Measurements from ENCODE around the gene HTR2B. TPM values are rescaled to one million over a fixed set of nuclear protein-coding genes. Genes with fewer than 3 reads are reported as not detected.

HTR2B gene
- total RNA-seq, 1 experiment from 2014 or later, result not detected

DNA sequence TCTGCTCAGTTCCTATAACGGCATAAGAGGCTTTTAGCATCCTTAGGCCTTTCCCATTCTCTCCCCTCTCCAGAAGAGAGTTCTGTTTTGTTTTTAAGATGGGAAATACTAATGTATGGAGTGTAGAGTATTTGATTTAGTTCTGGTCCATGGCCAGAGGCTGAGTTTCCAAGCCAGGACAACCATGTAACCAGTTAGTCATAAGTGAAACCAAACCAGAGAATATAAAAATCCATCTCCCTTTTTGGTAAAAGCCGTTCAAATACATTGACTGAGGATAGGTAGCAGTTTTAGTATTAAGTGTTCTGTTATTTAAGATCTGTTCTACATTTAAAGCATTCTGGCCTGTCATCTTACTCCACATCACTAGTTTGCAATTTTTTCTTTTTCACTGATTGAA is 65.1 kb downstream of the HTR2B start (continued):
- TF ChIP-seq ZBTB21 (CRISPR knock-in tag; IDR thresholded peaks at IDR 0.05; ENCODE audit: borderline replicate concordance) (no peak), TEAD4 (CRISPR knock-in tag; IDR thresholded peaks at IDR 0.05) (no peak), ESRRA (CRISPR knock-in tag; IDR thresholded peaks at IDR 0.05; ENCODE audit: borderline replicate concordance) (no peak)
- TF ChIP-seq, protein P1, sequence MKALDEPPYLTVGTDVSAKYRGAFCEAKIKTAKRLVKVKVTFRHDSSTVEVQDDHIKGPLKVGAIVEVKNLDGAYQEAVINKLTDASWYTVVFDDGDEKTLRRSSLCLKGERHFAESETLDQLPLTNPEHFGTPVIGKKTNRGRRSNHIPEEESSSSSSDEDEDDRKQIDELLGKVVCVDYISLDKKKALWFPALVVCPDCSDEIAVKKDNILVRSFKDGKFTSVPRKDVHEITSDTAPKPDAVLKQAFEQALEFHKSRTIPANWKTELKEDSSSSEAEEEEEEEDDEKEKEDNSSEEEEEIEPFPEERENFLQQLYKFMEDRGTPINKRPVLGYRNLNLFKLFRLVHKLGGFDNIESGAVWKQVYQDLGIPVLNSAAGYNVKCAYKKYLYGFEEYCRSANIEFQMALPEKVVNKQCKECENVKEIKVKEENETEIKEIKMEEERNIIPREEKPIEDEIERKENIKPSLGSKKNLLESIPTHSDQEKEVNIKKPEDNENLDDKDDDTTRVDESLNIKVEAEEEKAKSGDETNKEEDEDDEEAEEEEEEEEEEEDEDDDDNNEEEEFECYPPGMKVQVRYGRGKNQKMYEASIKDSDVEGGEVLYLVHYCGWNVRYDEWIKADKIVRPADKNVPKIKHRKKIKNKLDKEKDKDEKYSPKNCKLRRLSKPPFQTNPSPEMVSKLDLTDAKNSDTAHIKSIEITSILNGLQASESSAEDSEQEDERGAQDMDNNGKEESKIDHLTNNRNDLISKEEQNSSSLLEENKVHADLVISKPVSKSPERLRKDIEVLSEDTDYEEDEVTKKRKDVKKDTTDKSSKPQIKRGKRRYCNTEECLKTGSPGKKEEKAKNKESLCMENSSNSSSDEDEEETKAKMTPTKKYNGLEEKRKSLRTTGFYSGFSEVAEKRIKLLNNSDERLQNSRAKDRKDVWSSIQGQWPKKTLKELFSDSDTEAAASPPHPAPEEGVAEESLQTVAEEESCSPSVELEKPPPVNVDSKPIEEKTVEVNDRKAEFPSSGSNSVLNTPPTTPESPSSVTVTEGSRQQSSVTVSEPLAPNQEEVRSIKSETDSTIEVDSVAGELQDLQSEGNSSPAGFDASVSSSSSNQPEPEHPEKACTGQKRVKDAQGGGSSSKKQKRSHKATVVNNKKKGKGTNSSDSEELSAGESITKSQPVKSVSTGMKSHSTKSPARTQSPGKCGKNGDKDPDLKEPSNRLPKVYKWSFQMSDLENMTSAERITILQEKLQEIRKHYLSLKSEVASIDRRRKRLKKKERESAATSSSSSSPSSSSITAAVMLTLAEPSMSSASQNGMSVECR (CRISPR knock-in tag; IDR thresholded peaks at IDR 0.05; ENCODE audit: borderline replicate concordance), result no peak

DNA sequence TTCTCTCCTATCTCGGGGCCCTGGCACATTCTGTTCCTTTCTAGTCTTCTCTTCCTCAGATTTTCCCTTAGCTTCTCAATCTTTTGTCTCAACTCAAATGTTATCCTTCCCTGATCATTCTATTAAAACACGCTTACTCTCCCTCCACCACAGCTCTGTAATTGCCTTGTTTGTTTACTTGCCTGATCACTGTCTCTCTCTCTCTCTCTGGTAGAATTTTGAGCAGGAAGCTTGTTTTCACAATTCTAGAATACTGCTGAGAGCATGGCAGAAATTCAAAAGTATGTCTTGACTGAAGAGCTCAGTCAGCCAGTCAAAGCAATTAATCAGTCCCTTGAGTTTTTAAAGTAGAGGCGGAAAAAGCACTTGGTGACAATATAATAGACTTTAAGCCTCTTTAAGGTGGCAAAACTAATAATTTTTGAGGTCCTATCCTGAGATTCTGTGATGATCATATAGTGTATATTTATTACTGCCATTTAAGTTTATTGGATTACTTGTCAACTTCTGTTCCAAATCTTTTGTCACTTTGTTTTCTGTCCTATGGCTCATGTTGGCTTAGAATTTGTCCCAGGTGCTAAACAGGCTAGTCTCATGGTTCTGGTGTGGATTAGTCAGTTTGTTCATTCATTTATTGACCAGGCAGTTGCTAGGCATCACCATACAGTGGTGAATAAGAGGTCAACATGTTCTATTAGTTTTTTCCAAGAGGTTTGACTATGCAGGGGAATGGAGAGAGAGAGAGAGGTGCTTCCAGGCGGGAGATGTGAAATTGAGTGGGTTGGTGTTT is 65.9 kb downstream of the HTR2B start:
- Mint-ChIP-seq H3K36me3 (peaks cover 30% of the 10 kb centered on the region), H3K9me3 (no peaks in the 10 kb centered on the region), H3K27ac (peak overlapping the region; percentile 50), H3K4me3 (peak overlapping the region; percentile 87), H3K4me1 (peaks cover 18% of the 10 kb centered on the region), H3K27me3 (ENCODE audit: low read depth) (peaks cover 13% of the 10 kb centered on the region)
- TF ChIP-seq, protein P2, sequence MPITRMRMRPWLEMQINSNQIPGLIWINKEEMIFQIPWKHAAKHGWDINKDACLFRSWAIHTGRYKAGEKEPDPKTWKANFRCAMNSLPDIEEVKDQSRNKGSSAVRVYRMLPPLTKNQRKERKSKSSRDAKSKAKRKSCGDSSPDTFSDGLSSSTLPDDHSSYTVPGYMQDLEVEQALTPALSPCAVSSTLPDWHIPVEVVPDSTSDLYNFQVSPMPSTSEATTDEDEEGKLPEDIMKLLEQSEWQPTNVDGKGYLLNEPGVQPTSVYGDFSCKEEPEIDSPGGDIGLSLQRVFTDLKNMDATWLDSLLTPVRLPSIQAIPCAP (CRISPR knock-in tag; IDR thresholded peaks at IDR 0.05), result no peak
- TF ChIP-seq, protein P3, sequence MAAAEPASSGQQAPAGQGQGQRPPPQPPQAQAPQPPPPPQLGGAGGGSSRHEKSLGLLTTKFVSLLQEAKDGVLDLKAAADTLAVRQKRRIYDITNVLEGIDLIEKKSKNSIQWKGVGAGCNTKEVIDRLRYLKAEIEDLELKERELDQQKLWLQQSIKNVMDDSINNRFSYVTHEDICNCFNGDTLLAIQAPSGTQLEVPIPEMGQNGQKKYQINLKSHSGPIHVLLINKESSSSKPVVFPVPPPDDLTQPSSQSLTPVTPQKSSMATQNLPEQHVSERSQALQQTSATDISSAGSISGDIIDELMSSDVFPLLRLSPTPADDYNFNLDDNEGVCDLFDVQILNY (CRISPR knock-in tag; IDR thresholded peaks at IDR 0.05), result no peak
- TF ChIP-seq ZNF317 (CRISPR knock-in tag; IDR thresholded peaks at IDR 0.05; ENCODE audit: borderline replicate concordance, low read depth) (no peak), CREM (CRISPR knock-in tag; IDR thresholded peaks at IDR 0.05) (no peak), ETV6 (CRISPR knock-in tag; IDR thresholded peaks at IDR 0.05) (no peak), GRHL2 (CRISPR knock-in tag; IDR thresholded peaks at IDR 0.05; ENCODE audit: insufficient replicate concordance, severe bottlenecking) (no peak), SMAD3 (CRISPR knock-in tag; IDR thresholded peaks at IDR 0.05; ENCODE audit: borderline replicate concordance) (no peak), ELF4 (CRISPR knock-in tag; IDR thresholded peaks at IDR 0.05; ENCODE audit: low read depth) (no peak), NR2C2 (CRISPR knock-in tag; IDR thresholded peaks at IDR 0.05) (no peak), CBFB (CRISPR knock-in tag; IDR thresholded peaks at IDR 0.05; ENCODE audit: low read depth) (no peak), ZNF263 (CRISPR knock-in tag; IDR thresholded peaks at IDR 0.05; ENCODE audit: low read depth) (no peak), MXD4 (CRISPR knock-in tag; IDR thresholded peaks at IDR 0.05; ENCODE audit: borderline replicate concordance) (no peak), IRF2 (CRISPR knock-in tag; IDR thresholded peaks at IDR 0.05; ENCODE audit: borderline replicate concordance, low read depth) (no peak), NFATC4 (CRISPR knock-in tag; IDR thresholded peaks at IDR 0.05) (no peak), NR1H2 (CRISPR knock-in tag; IDR thresholded peaks at IDR 0.05) (no peak), NFE2L1 (CRISPR knock-in tag; IDR thresholded peaks at IDR 0.05) (no peak)
- TF ChIP-seq, protein P4, sequence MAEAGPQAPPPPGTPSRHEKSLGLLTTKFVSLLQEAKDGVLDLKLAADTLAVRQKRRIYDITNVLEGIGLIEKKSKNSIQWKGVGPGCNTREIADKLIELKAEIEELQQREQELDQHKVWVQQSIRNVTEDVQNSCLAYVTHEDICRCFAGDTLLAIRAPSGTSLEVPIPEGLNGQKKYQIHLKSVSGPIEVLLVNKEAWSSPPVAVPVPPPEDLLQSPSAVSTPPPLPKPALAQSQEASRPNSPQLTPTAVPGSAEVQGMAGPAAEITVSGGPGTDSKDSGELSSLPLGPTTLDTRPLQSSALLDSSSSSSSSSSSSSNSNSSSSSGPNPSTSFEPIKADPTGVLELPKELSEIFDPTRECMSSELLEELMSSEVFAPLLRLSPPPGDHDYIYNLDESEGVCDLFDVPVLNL (CRISPR knock-in tag; IDR thresholded peaks at IDR 0.05; ENCODE audit: borderline replicate concordance, low read depth), result no peak
- TF ChIP-seq, protein P1 (CRISPR knock-in tag; IDR thresholded peaks at IDR 0.05; ENCODE audit: borderline replicate concordance), result no peak
- TF ChIP-seq, protein P5, sequence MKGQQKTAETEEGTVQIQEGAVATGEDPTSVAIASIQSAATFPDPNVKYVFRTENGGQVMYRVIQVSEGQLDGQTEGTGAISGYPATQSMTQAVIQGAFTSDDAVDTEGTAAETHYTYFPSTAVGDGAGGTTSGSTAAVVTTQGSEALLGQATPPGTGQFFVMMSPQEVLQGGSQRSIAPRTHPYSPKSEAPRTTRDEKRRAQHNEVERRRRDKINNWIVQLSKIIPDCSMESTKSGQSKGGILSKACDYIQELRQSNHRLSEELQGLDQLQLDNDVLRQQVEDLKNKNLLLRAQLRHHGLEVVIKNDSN (CRISPR knock-in tag; IDR thresholded peaks at IDR 0.05), result no peak
- ATAC-seq, result no peak
- CTCF ChIA-PET, result interaction anchor here (0.6 kb wide), 1 partner anchor 405 kb away, joined by 3 read pairs; the partner anchor contains the start of gene NCL
- DNase-seq (ENCODE audit: low spot score), result no peak
- POLR2A ChIA-PET, result no interaction called here
